ENCODE data around the gene PADI3.

PADI3 gene

GRCh38 chr1:17248781-17249180, at the start of gene PADI3:
TSS of gene PADI3 (plus strand) at chr1:17249098. CDS start at chr1:17249138, 40 bp downstream.
- no peak for DNase-seq (ENCODE audit: low spot score)
- in situ Hi-C loops (cut with MboI; ENCODE audit: low sequenced_read_pairs, unreplicated experiment): no loop called here
- no peak for TF ChIP-seq CTCF (IDR thresholded peaks at IDR 0.05; ENCODE audit: borderline replicate concordance, control extremely low read depth, extremely low read depth, insufficient read depth, missing control alignments)

GRCh38 chr1:17199267-17200044, 49.4 kb upstream of the PADI3 start:
- TF ChIP-seq CTCF (IDR thresholded peaks at IDR 0.05; ENCODE audit: borderline replicate concordance, control extremely low read depth, extremely low read depth, insufficient read depth, missing control alignments): no peak
- in situ Hi-C loops (cut with MboI; ENCODE audit: low sequenced_read_pairs, unreplicated experiment): no loop called here
- DNase-seq (ENCODE audit: low spot score): no peak

GRCh38 chr1:17200246-17200645, 48.7 kb upstream of the PADI3 start:
- no peak for DNase-seq (ENCODE audit: low spot score)
- no peak for TF ChIP-seq CTCF (IDR thresholded peaks at IDR 0.05; ENCODE audit: borderline replicate concordance, control extremely low read depth, extremely low read depth, insufficient read depth, missing control alignments)
- in situ Hi-C loops (cut with MboI; ENCODE audit: low sequenced_read_pairs, unreplicated experiment): no loop called here

GRCh38 chr1:17200756-17201155, 48.1 kb upstream of the PADI3 start:
- DNase-seq (ENCODE audit: low spot score): no peak
- no peak for TF ChIP-seq CTCF (IDR thresholded peaks at IDR 0.05; ENCODE audit: borderline replicate concordance, control extremely low read depth, extremely low read depth, insufficient read depth, missing control alignments)
- in situ Hi-C loops (cut with MboI; ENCODE audit: low sequenced_read_pairs, unreplicated experiment): no loop called here

GRCh38 chr1:17201201-17202021, 47.5 kb upstream of the PADI3 start:
- in situ Hi-C loops (cut with MboI; ENCODE audit: low sequenced_read_pairs, unreplicated experiment): no loop called here
- TF ChIP-seq CTCF (IDR thresholded peaks at IDR 0.05; ENCODE audit: borderline replicate concordance, control extremely low read depth, extremely low read depth, insufficient read depth, missing control alignments): no peak
- no peak for DNase-seq (ENCODE audit: low spot score)

GRCh38 chr1:17204546-17205440, 44.1 kb upstream of the PADI3 start, which contains the start of gene PADI1:
TSS of gene PADI1 (plus strand) at chr1:17205128. CDS start at chr1:17205218, 90 bp downstream.
- in situ Hi-C loops (cut with MboI; ENCODE audit: low sequenced_read_pairs, unreplicated experiment): no loop called here
- TF ChIP-seq CTCF (IDR thresholded peaks at IDR 0.05; ENCODE audit: borderline replicate concordance, control extremely low read depth, extremely low read depth, insufficient read depth, missing control alignments): no peak
- no peak for DNase-seq (ENCODE audit: low spot score)
